Liver (tissue), 9 donors: ENCODE results near the gene UTRN. TPM values are rescaled to one million over a fixed set of nuclear protein-coding genes. Genes with fewer than 3 reads are reported as not detected.

Experiments
- DNase-seq: peaks from one replicate; pipeline ENCODE4 v3.0.0-alpha.2; 2017; ENCODE audit warnings: low spot score
- H3K27ac ChIP-seq, 2 donors: one replicate each; pipeline ENCODE4 v1.7.0; 2013; ENCODE audit warnings: inconsistent platforms in 2 of 2, low read length in 2 of 2, control low read depth in 1 of 2, low read depth in 1 of 2, mild to moderate bottlenecking in 1 of 2
- H3K27me3 ChIP-seq, 4 donors: one replicate each; pipeline versions ENCODE4 v1.6.1 to v1.7.0; 2013; ENCODE audit warnings: low read length in 3 of 4, inconsistent platforms in 1 of 4, mild to moderate bottlenecking in 1 of 4, moderate library complexity in 1 of 4; ENCODE audit not compliant: control insufficient read depth in 4 of 4, insufficient read depth in 4 of 4
- H3K36me3 ChIP-seq, 4 donors: one replicate each; pipeline versions ENCODE4 v1.6.1 to v1.7.0; 2013; ENCODE audit warnings: low read length in 3 of 4, mild to moderate bottlenecking in 3 of 4, low read depth in 1 of 4, moderate library complexity in 1 of 4; ENCODE audit not compliant: control insufficient read depth in 4 of 4, insufficient read depth in 3 of 4
- H3K4me1 ChIP-seq, 4 donors: one replicate each; pipeline versions ENCODE4 v1.6.1 to v1.7.0; 2013; ENCODE audit warnings: low read length in 3 of 4, mild to moderate bottlenecking in 3 of 4, moderate library complexity in 1 of 4; ENCODE audit not compliant: control insufficient read depth in 4 of 4, insufficient read depth in 4 of 4
- H3K4me3 ChIP-seq, 3 donors: one replicate each; pipeline versions ENCODE4 v1.6.1 to v1.7.0; 2013; ENCODE audit warnings: low read length in 3 of 3, control low read depth in 1 of 3, low read depth in 1 of 3, mild to moderate bottlenecking in 1 of 3
- H3K9ac ChIP-seq, 2 donors: one replicate each; pipeline ENCODE4 v1.7.0; 2013; ENCODE audit warnings: low read length in 2 of 2, mild to moderate bottlenecking in 2 of 2, moderate library complexity in 2 of 2, control low read depth in 1 of 2, low read depth in 1 of 2
- H3K9me3 ChIP-seq, 4 donors: one replicate each; pipeline versions ENCODE4 v1.6.1 to v1.7.0; 2013; ENCODE audit warnings: low read length in 3 of 4; ENCODE audit not compliant: control insufficient read depth in 4 of 4
- EGR1 ChIP-seq, 2 donors: IDR thresholded peaks; 2 replicates each; pipeline ENCODE4 v1.6.1; 2016 to 2018; ENCODE audit warnings: antibody characterized with exemption in 2 of 2, low read depth in 2 of 2
- FOXA1 ChIP-seq: IDR thresholded peaks from 2 replicates; pipeline ENCODE4 v1.6.1; 2016; ENCODE audit warnings: antibody characterized with exemption
- GABPA ChIP-seq, 2 donors: IDR thresholded peaks in 1 of 2; conservative IDR thresholded peaks in 1 of 2; 2 replicates each; pipeline ENCODE4 v1.6.1; 2016; ENCODE audit warnings: antibody characterized with exemption in 2 of 2, mild to moderate bottlenecking in 1 of 2, moderate library complexity in 1 of 2
- HNF4A ChIP-seq, 2 donors: conservative IDR thresholded peaks; 2 replicates each; pipeline ENCODE4 v1.6.1; 2016; ENCODE audit warnings: antibody characterized with exemption in 2 of 2, mild to moderate bottlenecking in 2 of 2
- NR2F2 ChIP-seq: IDR thresholded peaks from 2 replicates; pipeline ENCODE4 v1.6.1; 2016; ENCODE audit warnings: antibody characterized with exemption
- RAD21 ChIP-seq, 2 donors: IDR thresholded peaks; 2 replicates each; pipeline ENCODE4 v1.6.1; 2016; ENCODE audit warnings: antibody characterized with exemption in 2 of 2, mild to moderate bottlenecking in 2 of 2
- SP1 ChIP-seq: IDR thresholded peaks from 2 replicates; pipeline ENCODE4 v1.6.1; 2018; ENCODE audit warnings: antibody characterized with exemption, mild to moderate bottlenecking
- TAF1 ChIP-seq: conservative IDR thresholded peaks from 2 replicates; pipeline ENCODE4 v1.6.1; 2016; ENCODE audit warnings: antibody characterized with exemption, mild to moderate bottlenecking
- YY1 ChIP-seq: IDR thresholded peaks from 2 replicates; pipeline ENCODE4 v1.6.1; 2016; ENCODE audit warnings: antibody characterized with exemption, mild to moderate bottlenecking
- WGBS: extraction: QIAGEN DNeasy Blood & Tissue Kit; methylation state at CpG from one replicate; pipeline ENCODE4 v1.1.7; 2013; 5-methylcytosine and 5-hydroxymethylcytosine counted together
- polyA plus RNA-seq, 2 donors: library from polyadenylated mRNA; stranded (reverse) in 1 of 2; unstranded in 1 of 2; fragments of 200-250 nt in 1 of 2; fragments of >200 nt in 1 of 2; fragmentation: Nextera tagmentation in 1 of 2; extraction: Ambion mirVana in 1 of 2; gene quantifications; one replicate each; pipeline versions ENCODE4 v1.2.1 to v1.2.3, GENCODE V29; 2013 to 2015
- total RNA-seq, 2 donors: library from RNA; depleted of rRNA; stranded (reverse); fragments of >200 nt; gene quantifications; one replicate each; pipeline ENCODE4 v1.2.3, GENCODE V29; 2014
- TF ChIP-seq, protein P1 (sequence below): IDR thresholded peaks from 2 replicates; pipeline ENCODE4 v1.6.1; 2016; ENCODE audit warnings: antibody characterized with exemption
- TF ChIP-seq, protein P2 (sequence below): fragments of 150-350 bp; IDR thresholded peaks from 2 replicates; pipeline ENCODE4 v1.5.1; 2017; ENCODE audit warnings: improper control_type of control experiment, low read depth, low read length; ENCODE audit not compliant: missing input control
- donor health status: healthy.
- donor health status: healthy.
- donor health status: healthy.
- donor health status: healthy.
- donor health status: healthy.

Gene UTRN
- total and polyA plus RNA-seq, 4 donors = 6.9 to 83.7 (median 47.6) TPM

DNA sequence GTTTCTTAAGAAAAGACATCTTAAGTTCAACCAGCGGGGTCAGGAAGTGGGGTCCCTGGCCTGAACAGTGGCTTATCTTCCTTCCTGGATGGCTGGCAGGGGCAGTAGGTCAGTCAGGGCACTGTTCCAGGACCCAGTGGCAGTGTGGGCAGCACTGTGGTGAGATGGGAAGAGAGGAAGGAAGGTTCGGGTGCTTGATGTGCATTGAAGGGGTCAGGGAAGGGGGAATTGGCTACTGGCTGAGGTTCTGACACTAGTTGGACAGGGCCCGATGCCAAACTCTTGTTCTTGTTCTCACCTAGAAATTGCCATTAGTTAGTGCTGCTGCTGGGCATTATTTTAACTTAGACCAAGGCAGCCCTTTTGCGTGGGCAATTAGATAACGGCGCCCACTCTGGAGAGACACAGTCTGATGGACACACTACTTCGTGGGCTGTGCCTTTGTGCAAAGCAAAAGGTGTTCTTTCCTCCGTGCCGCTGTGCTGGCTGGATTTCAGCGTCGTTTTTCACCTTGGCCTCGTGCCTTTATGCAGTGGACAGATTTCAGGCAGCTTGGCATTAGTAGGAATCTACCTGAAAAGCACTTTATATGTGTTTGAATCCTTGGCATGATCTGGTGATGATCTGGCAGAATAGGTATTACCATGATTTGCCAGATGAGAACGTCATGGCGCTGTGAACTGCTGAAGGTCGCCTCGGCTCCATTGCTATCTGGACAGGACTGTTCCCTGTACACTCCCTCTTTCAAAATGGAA, 30.3 kb downstream of the UTRN start:
- Histone ChIP-seq H3K27ac (no peak overlapping the region), H3K9ac (no peak overlapping the region), H3K9me3 (no peaks in the 10 kb centered on the region), H3K4me3 (no peak overlapping the region), H3K36me3 (no peaks in the 10 kb centered on the region), H3K4me1 (peaks cover 13 to 27% (median 20%) of the 10 kb centered on the region in 4 donors), H3K27me3 (no peaks in the 10 kb centered on the region)
- no peak for TF ChIP-seq HNF4A (conservative IDR thresholded peaks at IDR 0.05)
- no peak for TF ChIP-seq GABPA (IDR thresholded peaks at IDR 0.05 in 1 of 2, conservative IDR thresholded peaks at IDR 0.05 in 1 of 2)
- TF ChIP-seq TAF1 = no peak
- TF ChIP-seq NR2F2 = peak; percentile 93
- TF ChIP-seq YY1 = peak; percentile 13
- TF ChIP-seq, protein P1, sequence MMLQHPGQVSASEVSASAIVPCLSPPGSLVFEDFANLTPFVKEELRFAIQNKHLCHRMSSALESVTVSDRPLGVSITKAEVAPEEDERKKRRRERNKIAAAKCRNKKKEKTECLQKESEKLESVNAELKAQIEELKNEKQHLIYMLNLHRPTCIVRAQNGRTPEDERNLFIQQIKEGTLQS = no peak
- TF ChIP-seq EGR1 (IDR thresholded peaks at IDR 0.05; ENCODE audit: low read depth in 2 of 2) = no peak
- 51% methylated on average over 16 of the region's 16 CpGs for WGBS
- no peak for DNase-seq

DNA sequence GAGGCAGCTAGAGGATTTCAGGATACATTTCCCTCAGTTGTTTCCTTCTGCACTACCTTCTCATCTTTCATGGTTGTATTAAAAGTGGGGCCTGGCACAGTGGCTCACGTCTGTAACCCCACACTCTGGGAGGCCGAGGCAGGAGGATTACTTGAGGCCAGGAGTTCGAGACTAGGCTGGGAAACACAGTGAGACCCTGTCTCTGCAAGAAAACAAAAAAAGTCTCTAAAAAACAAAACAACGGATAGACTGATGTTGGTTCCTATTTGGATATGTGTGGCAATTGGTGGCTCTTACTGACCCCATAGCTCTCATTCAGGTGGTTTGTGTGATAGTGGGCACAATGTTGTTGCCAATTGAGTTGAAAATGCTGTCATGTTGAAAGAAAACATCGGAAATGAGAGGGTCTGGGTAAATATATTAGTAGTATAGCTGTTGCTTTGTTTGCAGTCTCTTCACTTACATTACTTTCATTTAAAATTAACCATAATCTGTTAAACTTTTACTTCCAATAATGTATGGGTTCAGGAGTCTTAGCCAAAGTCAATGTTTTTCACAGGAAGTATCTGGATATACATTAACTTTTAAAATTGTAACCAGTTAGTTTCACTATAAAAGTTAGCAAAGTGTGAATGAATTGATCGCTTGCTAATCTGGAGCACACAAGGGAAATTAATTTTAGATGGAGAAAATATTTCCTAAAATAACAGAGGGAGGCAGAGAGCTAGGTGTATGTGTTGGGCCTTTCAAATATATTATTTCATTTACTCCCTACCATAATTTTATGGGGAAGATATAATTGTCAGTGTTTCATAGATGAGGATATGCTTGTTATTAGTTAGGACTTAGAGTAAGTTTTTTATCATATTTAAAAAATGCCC, 31.1 kb downstream of the UTRN start:
- no peak overlapping the region for H3K27ac ChIP-seq
- WGBS = 90% methylated on average over 6 of the region's 6 CpGs
- H3K27me3 ChIP-seq = no peaks in the 10 kb centered on the region
- H3K36me3 ChIP-seq = no peaks in the 10 kb centered on the region
- no peaks in the 10 kb centered on the region for H3K9me3 ChIP-seq
- no peak overlapping the region for H3K9ac ChIP-seq
- DNase-seq = no peak
- peaks cover 13 to 35% (median 26%) of the 10 kb centered on the region in 4 donors for H3K4me1 ChIP-seq
- H3K4me3 ChIP-seq = no peak overlapping the region
- TF ChIP-seq TAF1 (no peak), SP1 (no peak), NR2F2 (no peak), RAD21 (IDR thresholded peaks at IDR 0.05) (no peak)

DNA sequence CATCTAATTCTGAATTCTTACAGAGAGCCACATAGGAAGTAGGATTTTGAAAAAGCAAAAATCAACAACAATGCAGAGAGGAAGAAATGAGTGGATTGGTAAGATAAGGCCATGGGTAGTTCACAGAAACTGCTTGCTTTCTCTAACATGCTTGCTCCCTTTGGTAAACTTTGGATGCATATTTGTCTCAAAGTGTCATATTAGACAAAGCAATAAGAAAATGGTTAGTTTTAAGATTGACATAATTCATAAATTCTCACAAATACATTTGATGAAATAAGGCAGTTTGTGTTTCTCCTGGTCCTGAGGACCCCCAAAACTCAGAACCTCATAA, 31.7 kb downstream of the UTRN start:
- no peak for TF ChIP-seq FOXA1
- TF ChIP-seq, protein P2, sequence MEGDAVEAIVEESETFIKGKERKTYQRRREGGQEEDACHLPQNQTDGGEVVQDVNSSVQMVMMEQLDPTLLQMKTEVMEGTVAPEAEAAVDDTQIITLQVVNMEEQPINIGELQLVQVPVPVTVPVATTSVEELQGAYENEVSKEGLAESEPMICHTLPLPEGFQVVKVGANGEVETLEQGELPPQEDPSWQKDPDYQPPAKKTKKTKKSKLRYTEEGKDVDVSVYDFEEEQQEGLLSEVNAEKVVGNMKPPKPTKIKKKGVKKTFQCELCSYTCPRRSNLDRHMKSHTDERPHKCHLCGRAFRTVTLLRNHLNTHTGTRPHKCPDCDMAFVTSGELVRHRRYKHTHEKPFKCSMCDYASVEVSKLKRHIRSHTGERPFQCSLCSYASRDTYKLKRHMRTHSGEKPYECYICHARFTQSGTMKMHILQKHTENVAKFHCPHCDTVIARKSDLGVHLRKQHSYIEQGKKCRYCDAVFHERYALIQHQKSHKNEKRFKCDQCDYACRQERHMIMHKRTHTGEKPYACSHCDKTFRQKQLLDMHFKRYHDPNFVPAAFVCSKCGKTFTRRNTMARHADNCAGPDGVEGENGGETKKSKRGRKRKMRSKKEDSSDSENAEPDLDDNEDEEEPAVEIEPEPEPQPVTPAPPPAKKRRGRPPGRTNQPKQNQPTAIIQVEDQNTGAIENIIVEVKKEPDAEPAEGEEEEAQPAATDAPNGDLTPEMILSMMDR = no peak
- no peak for TF ChIP-seq YY1
- Histone ChIP-seq H3K9ac (no peak overlapping the region), H3K9me3 (no peaks in the 10 kb centered on the region), H3K27me3 (no peaks in the 10 kb centered on the region), H3K4me1 (peaks cover 14 to 35% (median 29%) of the 10 kb centered on the region in 4 donors), H3K27ac (no peak overlapping the region), H3K36me3 (no peaks in the 10 kb centered on the region), H3K4me3 (no peak overlapping the region)
- DNase-seq = no peak
